Measurements from ENCODE around the gene UCHL5.
"Not testable (repeated sequence)": the region's sequence is repeated elsewhere in the genome, so short reads cannot be mapped to it uniquely, and the experiment has no call there.

DNA sequence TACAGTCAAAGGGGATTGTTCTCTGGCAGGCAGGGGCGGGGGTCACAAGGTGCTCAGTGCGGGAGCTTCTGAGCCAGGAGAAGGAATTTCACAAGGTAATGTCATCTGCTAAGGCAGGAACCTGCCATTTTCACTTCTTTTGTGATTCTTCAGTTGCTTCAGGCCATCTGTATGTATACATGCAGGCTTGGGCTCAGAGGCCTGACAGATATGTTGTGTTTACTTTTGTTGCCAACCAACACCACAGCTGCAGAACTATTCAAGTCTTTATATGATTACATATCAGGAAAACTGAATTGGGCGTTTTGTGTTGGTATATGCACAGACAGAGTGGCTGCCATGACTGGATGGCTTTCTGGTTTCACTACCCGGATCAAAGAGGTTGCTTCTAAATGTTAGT lies 78.8 kb downstream of the UCHL5 start:
- not testable (repeated sequence) for TF ChIP-seq CTCF (tag by site-specific recombination; IDR thresholded peaks at IDR 0.05); ZNF558 (tag by site-specific recombination; IDR thresholded peaks at IDR 0.05); KLF10 (tag by site-specific recombination; IDR thresholded peaks at IDR 0.05); TRIM28 (IDR thresholded peaks at IDR 0.05; ENCODE audit: borderline replicate concordance, low read length)
- TF ChIP-seq, protein P1, sequence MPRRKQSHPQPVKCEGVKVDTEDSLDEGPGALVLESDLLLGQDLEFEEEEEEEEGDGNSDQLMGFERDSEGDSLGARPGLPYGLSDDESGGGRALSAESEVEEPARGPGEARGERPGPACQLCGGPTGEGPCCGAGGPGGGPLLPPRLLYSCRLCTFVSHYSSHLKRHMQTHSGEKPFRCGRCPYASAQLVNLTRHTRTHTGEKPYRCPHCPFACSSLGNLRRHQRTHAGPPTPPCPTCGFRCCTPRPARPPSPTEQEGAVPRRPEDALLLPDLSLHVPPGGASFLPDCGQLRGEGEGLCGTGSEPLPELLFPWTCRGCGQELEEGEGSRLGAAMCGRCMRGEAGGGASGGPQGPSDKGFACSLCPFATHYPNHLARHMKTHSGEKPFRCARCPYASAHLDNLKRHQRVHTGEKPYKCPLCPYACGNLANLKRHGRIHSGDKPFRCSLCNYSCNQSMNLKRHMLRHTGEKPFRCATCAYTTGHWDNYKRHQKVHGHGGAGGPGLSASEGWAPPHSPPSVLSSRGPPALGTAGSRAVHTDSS (tag by site-specific recombination; IDR thresholded peaks at IDR 0.05) = not testable (repeated sequence)
